Trophoblast cell (in vitro differentiated cells and primary cell): ENCODE measurements around the gene CYB5B.

Experiments
- DNase-seq, 2 donors: peaks; one replicate each; pipeline ENCODE4 v3.0.0-alpha.2; 2016
- H2AFZ ChIP-seq: 2 replicates; pipeline ENCODE4 v1.6.1; 2013; ENCODE audit warnings: low read length, moderate library complexity, mild to moderate bottlenecking; ENCODE audit not compliant: insufficient read depth, poor library complexity
- H2AK5ac ChIP-seq: 2 replicates; pipeline ENCODE4 v1.6.1; 2013; ENCODE audit warnings: mild to moderate bottlenecking, low read length
- H2BK120ac ChIP-seq: 2 replicates; pipeline ENCODE4 v1.6.1; 2013; ENCODE audit warnings: low read length, mild to moderate bottlenecking, moderate library complexity; ENCODE audit not compliant: insufficient read depth, poor library complexity
- H2BK12ac ChIP-seq: 2 replicates; pipeline ENCODE4 v1.6.1; 2013; ENCODE audit warnings: mild to moderate bottlenecking, low read length, moderate library complexity
- H2BK5ac ChIP-seq: 2 replicates; pipeline ENCODE4 v1.6.1; 2013; ENCODE audit warnings: low read length, low read depth, moderate library complexity, mild to moderate bottlenecking; ENCODE audit not compliant: poor library complexity
- H3K14ac ChIP-seq: 2 replicates; pipeline ENCODE4 v1.6.1; 2013; ENCODE audit warnings: mild to moderate bottlenecking, low read length
- H3K18ac ChIP-seq: 2 replicates; pipeline ENCODE4 v1.6.1; 2013; ENCODE audit warnings: mild to moderate bottlenecking, low read length
- H3K23ac ChIP-seq: 2 replicates; pipeline ENCODE4 v1.6.1; 2013; ENCODE audit warnings: low read length
- H3K27ac ChIP-seq: 2 replicates; pipeline ENCODE4 v1.5.1; 2013; ENCODE audit warnings: low read depth, mild to moderate bottlenecking, inconsistent platforms, low read length, moderate library complexity
- H3K27me3 ChIP-seq: 2 replicates; pipeline ENCODE4 v1.6.1; 2013; ENCODE audit warnings: inconsistent platforms, mild to moderate bottlenecking, low read length, moderate library complexity; ENCODE audit not compliant: insufficient read depth
- H3K36me3 ChIP-seq, 2 experiments: 1 replicate in 1 of 2; 2 replicates in 1 of 2; pipeline ENCODE4 v1.6.1; 2013; ENCODE audit warnings: low read length in 2 of 2, mild to moderate bottlenecking in 2 of 2, moderate library complexity in 1 of 2; ENCODE audit not compliant: insufficient read depth in 2 of 2, control insufficient read depth in 1 of 2
- H3K4ac ChIP-seq: 2 replicates; pipeline ENCODE4 v1.6.1; 2013; ENCODE audit warnings: low read depth, mild to moderate bottlenecking, low read length, moderate library complexity
- H3K4me1 ChIP-seq, 2 experiments: 1 replicate in 1 of 2; 2 replicates in 1 of 2; pipeline ENCODE4 v1.6.1; 2013; ENCODE audit warnings: low read length in 2 of 2, mild to moderate bottlenecking in 2 of 2, moderate library complexity in 1 of 2; ENCODE audit not compliant: insufficient read depth in 2 of 2, control insufficient read depth in 1 of 2
- H3K4me2 ChIP-seq: 2 replicates; pipeline ENCODE4 v1.6.1; 2013; ENCODE audit warnings: inconsistent platforms, mild to moderate bottlenecking, low read length, moderate library complexity
- H3K4me3 ChIP-seq: 2 replicates; pipeline ENCODE4 v1.5.1; 2013; ENCODE audit warnings: mild to moderate bottlenecking, low read depth, low read length, inconsistent platforms
- H3K79me1 ChIP-seq: one replicate; pipeline ENCODE4 v1.6.1; 2013; ENCODE audit warnings: low read length
- H3K79me2 ChIP-seq: 2 replicates; pipeline ENCODE4 v1.6.1; 2013; ENCODE audit warnings: low read length, mild to moderate bottlenecking; ENCODE audit not compliant: control insufficient read depth, insufficient read depth, poor library complexity
- H3K9ac ChIP-seq: 2 replicates; pipeline ENCODE4 v1.6.1; 2013; ENCODE audit warnings: mild to moderate bottlenecking, low read length
- H3K9me3 ChIP-seq: 2 replicates; pipeline ENCODE4 v1.6.1; 2013; ENCODE audit warnings: low read depth, mild to moderate bottlenecking, control low read depth, inconsistent platforms, low read length; ENCODE audit not compliant: insufficient read depth
- H4K12ac ChIP-seq: 2 replicates; pipeline ENCODE4 v1.6.1; 2013; ENCODE audit warnings: low read depth, mild to moderate bottlenecking, low read length, moderate library complexity
- H4K8ac ChIP-seq: 2 replicates; pipeline ENCODE4 v1.6.1; 2013; ENCODE audit warnings: low read depth, mild to moderate bottlenecking, low read length, moderate library complexity
- H4K91ac ChIP-seq: one replicate; pipeline ENCODE4 v1.6.1; 2013; ENCODE audit warnings: low read depth, mild to moderate bottlenecking, low read length, moderate library complexity
- WGBS: extraction: QIAGEN DNeasy Blood & Tissue Kit; methylation state at CpG from one replicate; pipeline ENCODE4 v1.1.7; 2013; ENCODE audit warnings: missing lambda C conversion rate; ENCODE audit not compliant: insufficient read length, insufficient coverage; ENCODE audit errors: extremely low coverage; 5-methylcytosine and 5-hydroxymethylcytosine counted together

Gene CYB5B

GRCh38 chr16:69469807-69470561 is 45.6 kb downstream of the CYB5B start:
- H3K4me3 ChIP-seq, result no peak overlapping the region
- no peak for DNase-seq
- H2AK5ac ChIP-seq, result no peak overlapping the region
- no peak overlapping the region for H4K91ac ChIP-seq
- no peak overlapping the region for H3K9ac ChIP-seq
- H3K4me1 ChIP-seq, result peaks cover 5 to 6% of the 10 kb centered on the region in 2 experiments
- no peak overlapping the region for H2BK12ac ChIP-seq
- no peak overlapping the region for H4K8ac ChIP-seq
- no peak overlapping the region for H3K14ac ChIP-seq
- no peak overlapping the region for H3K23ac ChIP-seq
- no CpG with 5 or more reads among the region's 4 CpGs for WGBS
- H2BK120ac ChIP-seq, result no peak overlapping the region
- peaks cover under 1% of the 10 kb centered on the region for H3K79me1 ChIP-seq
- no peaks in the 10 kb centered on the region for H3K79me2 ChIP-seq
- no peak overlapping the region for H3K4ac ChIP-seq
- no peak overlapping the region for H3K27ac ChIP-seq
- H4K12ac ChIP-seq, result no peak overlapping the region
- H2AFZ ChIP-seq, result no peak overlapping the region
- no peaks in the 10 kb centered on the region for H3K27me3 ChIP-seq
- H3K9me3 ChIP-seq, result no peaks in the 10 kb centered on the region
- H3K18ac ChIP-seq, result no peak overlapping the region
- no peaks in the 10 kb centered on the region for H3K36me3 ChIP-seq
- no peak overlapping the region for H2BK5ac ChIP-seq
- no peak overlapping the region for H3K4me2 ChIP-seq

DNA sequence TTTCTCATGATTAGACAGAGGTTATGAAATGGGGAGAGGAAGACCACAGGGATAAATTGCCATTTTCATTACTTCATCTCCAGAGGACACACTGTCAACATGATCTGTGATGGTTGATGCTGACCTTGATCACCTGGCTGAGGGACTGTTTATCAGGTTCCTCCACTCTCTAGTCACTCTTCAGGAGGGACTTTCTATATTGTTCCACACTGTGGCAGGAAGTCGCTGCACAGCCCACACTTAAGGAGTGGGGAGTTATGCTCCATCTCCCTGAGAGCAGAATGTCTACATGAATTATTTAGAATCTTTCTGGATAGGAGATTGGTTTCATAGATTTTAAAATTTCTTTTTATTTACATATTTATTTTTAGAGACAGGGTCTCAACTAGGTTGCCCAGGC is 46.7 kb downstream of the CYB5B start:
- Histone ChIP-seq H2BK12ac (no peak overlapping the region), H2BK120ac (no peak overlapping the region), H2AFZ (no peak overlapping the region), H3K36me3 (no peaks in the 10 kb centered on the region), H4K91ac (no peak overlapping the region), H3K14ac (no peak overlapping the region), H3K79me2 (no peaks in the 10 kb centered on the region), H3K23ac (no peak overlapping the region), H3K9me3 (no peaks in the 10 kb centered on the region), H3K4me3 (no peak overlapping the region), H4K8ac (no peak overlapping the region), H3K27me3 (no peaks in the 10 kb centered on the region), H3K9ac (no peak overlapping the region), H2AK5ac (no peak overlapping the region), H3K4me2 (no peak overlapping the region), H4K12ac (no peak overlapping the region), H3K18ac (no peak overlapping the region), H3K4me1 (peaks cover 2 to 3% of the 10 kb centered on the region in 2 experiments), H3K79me1 (no peaks in the 10 kb centered on the region), H2BK5ac (no peak overlapping the region), H3K27ac (no peak overlapping the region), H3K4ac (no peak overlapping the region)
- no CpG with 5 or more reads among the region's 1 CpG for whole genome bisulfite sequencing
- DNase-seq, result no peak

DNA sequence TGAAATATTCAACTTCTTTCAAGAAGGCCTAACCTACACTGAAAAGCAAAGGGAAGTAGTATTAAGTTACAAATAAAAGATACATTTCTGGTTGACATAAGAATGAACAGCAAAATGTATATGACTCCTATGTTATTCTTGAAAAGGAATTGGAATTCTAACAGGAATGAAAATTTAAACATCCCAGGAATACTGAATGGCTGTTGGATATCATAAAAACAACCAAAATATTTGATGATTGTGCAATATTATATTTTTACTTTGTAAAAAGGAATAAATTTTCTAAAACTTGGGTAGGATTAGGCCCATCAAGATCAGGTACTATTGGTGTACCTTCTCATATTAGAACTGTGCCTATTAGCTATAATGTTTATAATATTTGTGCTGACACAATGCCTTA is 50.0 kb downstream of the CYB5B start:
- H3K4me3 ChIP-seq, result no peak overlapping the region
- H2BK5ac ChIP-seq, result no peak overlapping the region
- H4K8ac ChIP-seq, result no peak overlapping the region
- no peak overlapping the region for H3K18ac ChIP-seq
- peaks cover 0 to 4% of the 10 kb centered on the region in 2 experiments for H3K4me1 ChIP-seq
- no peak overlapping the region for H2AK5ac ChIP-seq
- H3K27ac ChIP-seq, result no peak overlapping the region
- no peak overlapping the region for H2AFZ ChIP-seq
- no peak overlapping the region for H2BK120ac ChIP-seq
- H3K79me1 ChIP-seq, result no peaks in the 10 kb centered on the region
- H3K23ac ChIP-seq, result no peak overlapping the region
- no peaks in the 10 kb centered on the region for H3K36me3 ChIP-seq
- H3K9ac ChIP-seq, result no peak overlapping the region
- no peak overlapping the region for H3K14ac ChIP-seq
- H3K27me3 ChIP-seq, result no peaks in the 10 kb centered on the region
- no peak for DNase-seq
- H4K91ac ChIP-seq, result no peak overlapping the region
- no peak overlapping the region for H3K4me2 ChIP-seq
- no peak overlapping the region for H2BK12ac ChIP-seq
- H4K12ac ChIP-seq, result no peak overlapping the region
- no peak overlapping the region for H3K4ac ChIP-seq
- H3K79me2 ChIP-seq, result no peaks in the 10 kb centered on the region
- no peaks in the 10 kb centered on the region for H3K9me3 ChIP-seq

- Histone ChIP-seq H3K9ac (no peak overlapping the region), H3K9me3 (no peaks in the 10 kb centered on the region), H3K4me3 (no peak overlapping the region), H3K18ac (no peak overlapping the region), H3K4ac (no peak overlapping the region), H2BK12ac (no peak overlapping the region), H2AFZ (peak overlapping the region; percentile 54), H4K12ac (no peak overlapping the region), H3K79me2 (no peaks in the 10 kb centered on the region), H2AK5ac (no peak overlapping the region), H3K4me2 (no peak overlapping the region), H3K4me1 (peaks cover 0 to 4% of the 10 kb centered on the region in 2 experiments), H3K23ac (no peak overlapping the region), H4K91ac (no peak overlapping the region), H4K8ac (no peak overlapping the region), H2BK120ac (no peak overlapping the region), H3K27ac (no peak overlapping the region), H3K27me3 (no peaks in the 10 kb centered on the region), H3K36me3 (no peaks in the 10 kb centered on the region), H2BK5ac (no peak overlapping the region), H3K14ac (no peak overlapping the region), H3K79me1 (no peaks in the 10 kb centered on the region)
- DNase-seq, result peak; percentile 66 to 80
- WGBS, result no CpG with 5 or more reads among the region's 1 CpG
Observed at GRCh38 chr16:69476920-69477443, 52.6 kb downstream of the CYB5B start.
